ENCODE measurements around the gene OXSM.
A peak's percentile ranks its signal among the peaks of the same experiment; 100 is the strongest.

The OXSM gene

GRCh38 chr3:25803833-25804232 lies 13.9 kb downstream of the OXSM start:
- no peak for DNase-seq (ENCODE audit: low read depth, low spot score)

GRCh38 chr3:25804676-25805075 lies 14.8 kb downstream of the OXSM start:
- no peak for DNase-seq (ENCODE audit: low read depth, low spot score)

GRCh38 chr3:25812644-25813043 lies 22.8 kb downstream of the OXSM start:
- no peak for DNase-seq (ENCODE audit: low read depth, low spot score)

- no peak for DNase-seq (ENCODE audit: low read depth, low spot score)
These were observed 27.2 kb downstream of the OXSM start for GRCh38 chr3:25817107-25817506.

- no peak for DNase-seq (ENCODE audit: low read depth, low spot score)
These were observed 27.7 kb downstream of the OXSM start for GRCh38 chr3:25817638-25818037.

- no peak for DNase-seq (ENCODE audit: low read depth, low spot score)
These were observed 28.4 kb downstream of the OXSM start for GRCh38 chr3:25818335-25818734.

GRCh38 chr3:25820366-25820765 lies 30.5 kb downstream of the OXSM start:
- no peak for DNase-seq (ENCODE audit: low read depth, low spot score)

GRCh38 chr3:25820816-25821486 lies 31.1 kb downstream of the OXSM start:
- no peak for DNase-seq (ENCODE audit: low read depth, low spot score)

GRCh38 chr3:25821746-25822573 lies 32.1 kb downstream of the OXSM start:
- no peak for DNase-seq (ENCODE audit: low read depth, low spot score)

GRCh38 chr3:25823314-25823713 lies 33.4 kb downstream of the OXSM start:
- DNase-seq (ENCODE audit: low read depth, low spot score), result no peak

GRCh38 chr3:25826510-25826909 lies 36.6 kb downstream of the OXSM start:
- peak; percentile 10 for DNase-seq (ENCODE audit: low read depth, low spot score)

GRCh38 chr3:25830373-25831280 lies 40.7 kb downstream of the OXSM start:
- no peak for DNase-seq (ENCODE audit: low read depth, low spot score)

- peak; percentile 14 for DNase-seq (ENCODE audit: low read depth, low spot score)
These were observed 41.7 kb downstream of the OXSM start for GRCh38 chr3:25831578-25831977.

- DNase-seq (ENCODE audit: low read depth, low spot score), result no peak
These were observed 44.5 kb downstream of the OXSM start for GRCh38 chr3:25834346-25834745.

- no peak for DNase-seq (ENCODE audit: low read depth, low spot score)
These were observed 46.7 kb downstream of the OXSM start for GRCh38 chr3:25836579-25836978.

GRCh38 chr3:25837038-25837437 lies 47.1 kb downstream of the OXSM start:
- no peak for DNase-seq (ENCODE audit: low read depth, low spot score)

- DNase-seq (ENCODE audit: low read depth, low spot score), result no peak
These were observed 50.2 kb downstream of the OXSM start for GRCh38 chr3:25840099-25840498.

GRCh38 chr3:25843332-25843731 lies 53.4 kb downstream of the OXSM start:
- DNase-seq (ENCODE audit: low read depth, low spot score), result no peak

All from ELF-1 (cell line).